Kidney epithelial cell (primary cell): Measurements from ENCODE around the gene SRGAP3. TPM values are rescaled to one million over a fixed set of nuclear protein-coding genes. Genes with fewer than 3 reads are reported as not detected.

Experiments
- DNase-seq: peaks from one replicate; pipeline ENCODE4 v3.0.0-alpha.2; 2010; ENCODE audit warnings: low read depth
- H3K27me3 ChIP-seq: 2 replicates; pipeline ENCODE4 v1.6.0; 2011; ENCODE audit warnings: low read length; ENCODE audit not compliant: control insufficient read depth, insufficient read depth
- H3K36me3 ChIP-seq: 2 replicates; pipeline ENCODE4 v1.5.1; 2011; ENCODE audit warnings: low read length; ENCODE audit not compliant: control insufficient read depth, insufficient read depth
- H3K4me3 ChIP-seq: 2 replicates; pipeline ENCODE4 v1.5.1; 2011; ENCODE audit warnings: low read depth, mild to moderate bottlenecking, control low read depth, low read length
- CTCF ChIP-seq: IDR thresholded peaks from 2 replicates; pipeline ENCODE4 v1.5.1; 2011; ENCODE audit warnings: mild to moderate bottlenecking, moderate library complexity, low read length, control low read depth, inconsistent platforms; ENCODE audit not compliant: insufficient read depth, poor library complexity, severe bottlenecking
- total RNA-seq: library from RNA; depleted of rRNA; stranded (reverse); fragments of >200 nt; gene quantifications from 2 replicates; pipeline ENCODE4 v1.2.3, GENCODE V29; 2015

SRGAP3 gene
- total RNA-seq, 1 donor from 2014 or later = 4.9 TPM

- Histone ChIP-seq H3K4me3 (no peak overlapping the region), H3K27me3 (peaks cover 5% of the 10 kb centered on the region), H3K36me3 (no peaks in the 10 kb centered on the region)
- DNase-seq = no peak
- TF ChIP-seq CTCF = no peak
Observed at GRCh38 chr3:9222956-9223639, 26.3 kb downstream of the SRGAP3 start.

GRCh38 chr3:9222049-9222448 is 27.4 kb downstream of the SRGAP3 start:
- Histone ChIP-seq H3K4me3 (no peak overlapping the region), H3K36me3 (no peaks in the 10 kb centered on the region), H3K27me3 (peaks cover 5% of the 10 kb centered on the region)
- no peak for TF ChIP-seq CTCF
- no peak for DNase-seq

GRCh38 chr3:9218514-9218846 is 31.0 kb downstream of the SRGAP3 start:
- TF ChIP-seq CTCF = no peak
- no peak for DNase-seq
- Histone ChIP-seq H3K27me3 (peaks cover 5% of the 10 kb centered on the region), H3K36me3 (no peaks in the 10 kb centered on the region), H3K4me3 (no peak overlapping the region)

GRCh38 chr3:9217784-9218513 is 31.5 kb downstream of the SRGAP3 start:
- H3K4me3 ChIP-seq = no peak overlapping the region

GRCh38 chr3:9216736-9217135 is 32.7 kb downstream of the SRGAP3 start:
- Histone ChIP-seq H3K36me3 (no peaks in the 10 kb centered on the region), H3K27me3 (peaks cover 2% of the 10 kb centered on the region), H3K4me3 (no peak overlapping the region)
- DNase-seq = no peak
- TF ChIP-seq CTCF = no peak

More at GRCh38 chr3:9217784-9218513, 31.5 kb downstream of the SRGAP3 start:
- DNase-seq = no peak
- H3K36me3 ChIP-seq = no peaks in the 10 kb centered on the region
- no peak for TF ChIP-seq CTCF
- peaks cover 5% of the 10 kb centered on the region for H3K27me3 ChIP-seq

- peak; percentile 38 for DNase-seq
- Histone ChIP-seq H3K27me3 (no peaks in the 10 kb centered on the region), H3K4me3 (no peak overlapping the region), H3K36me3 (no peaks in the 10 kb centered on the region)
- no peak for TF ChIP-seq CTCF
Observed at GRCh38 chr3:9214599-9214998, 34.8 kb downstream of the SRGAP3 start.
